AML-193 (cell line): ENCODE data around the gene ARHGDIB.

Experiments
- DNase-seq, 2 experiments: peaks; one replicate each; lab custom pipeline; 2025; lab: John Stamatoyannopoulos, UW

The ARHGDIB gene

GRCh38 chr12:14896521-14897169, 64.8 kb downstream of the ARHGDIB start:
- DNase-seq, result no peak

- no peak for DNase-seq
Observed at GRCh38 chr12:14893506-14894250, 67.7 kb downstream of the ARHGDIB start.

- no peak for DNase-seq
Observed at GRCh38 chr12:14892726-14893505, 68.5 kb downstream of the ARHGDIB start.
